GM13977 (cell line): ENCODE results near the gene MMRN2.

ENCODE experiments used
- DNase-seq: peaks from one replicate; pipeline ENCODE4 v3.0.0; 2012; ENCODE audit warnings: low spot score
- in situ Hi-C: fragments of 300-500 bp; cut with MboI; formaldehyde crosslinking; loops from one replicate; pipeline ENCODE4 v1.12.0; 2022; ENCODE audit warnings: low sequenced_read_pairs, low pct_unique_long_range_greater_than_20kb, mixed read lengths, inconsistent platforms; ENCODE audit not compliant: unreplicated experiment
- TF ChIP-seq, protein P1 (sequence below): IDR thresholded peaks from 2 replicates; pipeline ENCODE4 v1.5.1; 2012; ENCODE audit warnings: mild to moderate bottlenecking, control low read depth; ENCODE audit not compliant: insufficient read depth; ENCODE audit errors: extremely low read depth, missing control alignments

The MMRN2 gene

DNA sequence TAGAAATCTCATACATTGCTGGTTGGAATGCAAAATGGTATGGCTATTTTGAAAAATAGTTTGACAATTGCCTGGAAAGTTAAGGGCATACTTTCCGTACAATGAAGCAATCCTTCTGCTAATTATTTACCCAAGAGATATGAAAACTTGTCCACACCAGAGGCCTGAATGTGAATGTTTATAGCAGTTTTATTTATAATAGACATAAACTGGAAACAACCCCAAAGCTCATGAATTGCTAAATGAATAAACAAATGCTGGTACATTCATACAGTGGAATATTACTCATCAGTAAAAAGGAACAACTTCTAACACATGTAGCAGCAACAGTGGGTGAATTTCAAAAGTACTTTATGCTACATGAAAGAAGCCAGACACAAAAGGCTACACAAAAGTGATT lies 42.7 kb downstream of the MMRN2 start:
- TF ChIP-seq, protein P1, sequence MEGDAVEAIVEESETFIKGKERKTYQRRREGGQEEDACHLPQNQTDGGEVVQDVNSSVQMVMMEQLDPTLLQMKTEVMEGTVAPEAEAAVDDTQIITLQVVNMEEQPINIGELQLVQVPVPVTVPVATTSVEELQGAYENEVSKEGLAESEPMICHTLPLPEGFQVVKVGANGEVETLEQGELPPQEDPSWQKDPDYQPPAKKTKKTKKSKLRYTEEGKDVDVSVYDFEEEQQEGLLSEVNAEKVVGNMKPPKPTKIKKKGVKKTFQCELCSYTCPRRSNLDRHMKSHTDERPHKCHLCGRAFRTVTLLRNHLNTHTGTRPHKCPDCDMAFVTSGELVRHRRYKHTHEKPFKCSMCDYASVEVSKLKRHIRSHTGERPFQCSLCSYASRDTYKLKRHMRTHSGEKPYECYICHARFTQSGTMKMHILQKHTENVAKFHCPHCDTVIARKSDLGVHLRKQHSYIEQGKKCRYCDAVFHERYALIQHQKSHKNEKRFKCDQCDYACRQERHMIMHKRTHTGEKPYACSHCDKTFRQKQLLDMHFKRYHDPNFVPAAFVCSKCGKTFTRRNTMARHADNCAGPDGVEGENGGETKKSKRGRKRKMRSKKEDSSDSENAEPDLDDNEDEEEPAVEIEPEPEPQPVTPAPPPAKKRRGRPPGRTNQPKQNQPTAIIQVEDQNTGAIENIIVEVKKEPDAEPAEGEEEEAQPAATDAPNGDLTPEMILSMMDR = no peak
- in situ Hi-C loops = no loop called here
- no peak for DNase-seq

DNA sequence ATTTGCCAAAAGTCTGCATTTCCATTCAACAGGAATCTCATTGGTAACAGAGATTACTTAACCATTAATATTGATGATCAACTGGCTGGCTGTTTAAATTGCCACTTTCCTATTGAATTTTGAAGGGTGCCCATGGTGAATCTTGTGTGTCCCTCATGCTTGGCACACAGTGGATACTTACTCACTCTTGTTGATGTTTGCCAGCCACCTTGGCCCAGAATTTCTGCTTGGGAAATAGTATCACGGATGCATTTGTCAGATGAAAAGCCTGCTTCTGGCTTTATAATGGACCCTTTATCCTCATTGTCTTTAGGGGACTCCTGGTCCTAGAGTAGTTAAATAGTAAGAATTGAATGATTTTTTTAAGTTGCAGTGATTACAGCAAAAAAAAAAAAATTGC lies 52.0 kb downstream of the MMRN2 start:
- in situ Hi-C loops = no loop called here
- DNase-seq = no peak
- TF ChIP-seq, protein P1 = no peak

- DNase-seq = no peak
- TF ChIP-seq, protein P1 = no peak
- in situ Hi-C loops = no loop called here
These were observed 52.8 kb downstream of the MMRN2 start for GRCh38 chr10:86904600-86904999.

DNA sequence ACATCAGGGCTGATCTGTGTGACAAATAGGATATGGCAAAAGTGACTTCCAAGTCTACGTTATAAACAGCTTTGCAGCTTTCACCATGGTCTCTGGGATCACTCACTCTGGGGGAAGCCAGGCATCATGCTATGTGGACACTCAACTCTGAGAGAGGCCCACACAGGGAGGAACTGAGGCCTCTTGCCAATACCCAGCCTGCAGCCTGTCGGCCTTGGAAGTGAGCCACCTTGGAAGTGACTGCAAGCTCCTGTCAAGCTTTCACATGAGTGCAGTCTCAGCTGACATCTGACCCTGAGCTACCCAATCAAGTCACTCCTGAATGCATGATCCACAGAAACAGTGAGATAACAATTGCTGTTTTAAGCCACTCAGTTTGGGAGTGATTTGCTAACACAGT lies 56.5 kb downstream of the MMRN2 start:
- DNase-seq = no peak
- in situ Hi-C loops = no loop called here
- TF ChIP-seq, protein P1 = no peak

DNA sequence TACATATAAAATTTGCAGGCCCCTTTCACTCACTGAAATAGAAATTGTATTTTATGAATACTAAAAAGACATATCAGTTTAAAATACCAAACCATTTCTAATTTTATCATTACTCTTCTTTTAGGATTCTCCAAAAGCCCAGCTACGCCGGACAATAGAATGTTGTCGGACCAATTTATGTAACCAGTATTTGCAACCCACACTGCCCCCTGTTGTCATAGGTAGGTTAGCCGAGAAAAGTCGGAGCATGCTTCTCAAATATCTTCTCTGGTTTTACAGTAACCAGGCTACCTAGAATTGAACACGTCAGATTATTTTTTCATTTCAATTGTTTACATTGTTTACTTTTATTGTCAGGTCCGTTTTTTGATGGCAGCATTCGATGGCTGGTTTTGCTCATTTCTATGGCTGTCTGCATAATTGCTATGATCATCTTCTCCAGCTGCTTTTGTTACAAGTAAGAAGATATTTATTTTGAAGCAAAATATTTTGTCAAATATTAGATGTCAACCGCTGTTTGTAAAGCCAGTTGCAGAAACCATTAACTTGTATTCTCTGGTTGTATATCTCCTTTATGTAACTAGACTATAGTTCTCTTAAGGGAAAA lies 57.6 kb downstream of the MMRN2 start:
- in situ Hi-C loops = no loop called here
- TF ChIP-seq, protein P1 = peak; percentile 67
- peak; percentile 52 for DNase-seq

DNA sequence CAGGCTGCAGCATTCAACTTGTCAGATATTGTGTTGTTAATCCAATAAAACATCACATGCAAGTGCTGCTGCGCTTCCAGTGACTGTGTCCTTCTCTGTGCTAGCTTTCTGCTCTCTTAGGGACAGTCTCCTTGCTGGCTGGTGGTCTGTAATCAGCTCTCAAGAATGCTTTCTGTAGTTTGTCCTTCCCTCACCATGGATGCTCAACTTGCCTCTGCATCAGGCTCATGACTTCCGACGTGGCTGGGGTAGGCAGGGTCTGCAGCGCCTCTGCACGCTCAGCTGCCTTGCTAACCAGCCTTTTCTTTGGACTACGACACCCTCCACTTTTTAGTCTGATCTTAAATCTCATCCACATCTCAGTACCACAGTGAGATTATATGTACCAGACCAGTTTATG lies 58.3 kb downstream of the MMRN2 start:
- in situ Hi-C loops = no loop called here
- TF ChIP-seq, protein P1 = no peak
- no peak for DNase-seq
